PFSK-1 (cell line): ENCODE results near the gene C6orf52.

ENCODE experiments used
- FOXP2 ChIP-seq: optimal IDR thresholded peaks from 2 replicates; pipeline ENCODE3; 2011; ENCODE audit warnings: borderline replicate concordance, control low read depth, inconsistent platforms; ENCODE audit not compliant: insufficient read depth; ENCODE audit errors: extremely low read length, extremely low read depth
- POLR2AphosphoS5 ChIP-seq: IDR thresholded peaks from 2 replicates; pipeline ENCODE4 v1.6.1; 2012; ENCODE audit warnings: low read depth, mild to moderate bottlenecking, control low read depth, low read length, moderate library complexity
- REST ChIP-seq, 2 experiments: IDR thresholded peaks; 2 replicates each; pipeline versions ENCODE4 v1.6.1 to v1.8.0; 2011 to 2012; ENCODE audit warnings: low read depth in 2 of 2, low read length in 2 of 2, control low read depth in 1 of 2, inconsistent platforms in 1 of 2, mild to moderate bottlenecking in 1 of 2, moderate library complexity in 1 of 2; ENCODE audit not compliant: insufficient read depth in 1 of 2
- SIN3A ChIP-seq: IDR thresholded peaks from 2 replicates; pipeline ENCODE4 v1.6.1; 2012; ENCODE audit warnings: mild to moderate bottlenecking, low read length, moderate library complexity, borderline replicate concordance; ENCODE audit not compliant: insufficient read depth
- TAF1 ChIP-seq: IDR thresholded peaks from 2 replicates; pipeline ENCODE4 v1.6.1; 2012; ENCODE audit warnings: low read length, control low read depth, borderline replicate concordance; ENCODE audit not compliant: insufficient read depth

C6orf52 gene

DNA sequence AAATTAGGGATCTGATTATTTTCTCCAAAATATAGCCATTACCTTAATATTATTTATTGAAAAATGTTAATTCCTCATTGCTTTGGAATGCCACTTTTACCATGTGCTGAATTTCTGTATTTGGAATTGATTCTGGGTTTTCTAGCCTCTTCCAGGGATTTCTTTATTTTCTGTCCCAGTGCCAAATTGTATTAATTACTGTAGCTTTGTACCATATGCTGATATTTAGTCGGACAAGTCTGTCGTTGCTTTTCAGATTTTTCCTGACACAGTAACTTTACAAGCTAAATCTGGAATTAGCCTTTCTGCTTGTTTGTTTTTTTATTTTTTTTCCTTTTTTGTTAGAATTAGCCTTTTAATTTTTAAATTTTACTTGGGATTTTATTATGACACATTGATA is 42.3 kb upstream of the C6orf52 start:
- no peak for TF ChIP-seq POLR2AphosphoS5
- no peak for TF ChIP-seq REST (IDR thresholded peaks at IDR 0.05; ENCODE audit: insufficient read depth in 1 of 2, low read depth in 2 of 2, low read length in 2 of 2)
- no peak for TF ChIP-seq FOXP2
- no peak for TF ChIP-seq TAF1
- TF ChIP-seq SIN3A, result no peak

DNA sequence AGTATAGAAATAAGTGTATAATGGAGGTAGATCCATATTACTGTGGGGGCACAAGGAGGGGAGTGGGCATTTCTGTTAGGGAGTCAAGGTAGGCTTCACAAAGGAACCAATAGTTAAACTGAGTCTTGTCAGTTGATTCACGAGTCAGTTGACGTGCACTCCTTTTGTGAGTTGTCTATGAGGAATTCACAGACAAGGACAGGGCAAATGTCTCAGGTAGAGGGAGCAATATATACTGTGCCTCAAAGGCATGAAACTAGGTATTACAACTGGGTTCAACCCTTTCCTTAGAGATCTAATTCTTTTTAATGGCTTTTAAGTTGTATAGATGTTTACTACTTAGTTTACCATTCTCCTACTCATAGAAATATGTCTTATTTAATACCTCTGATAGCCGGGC is 39.4 kb upstream of the C6orf52 start:
- TF ChIP-seq SIN3A (no peak), TAF1 (no peak), FOXP2 (no peak), POLR2AphosphoS5 (no peak), REST (IDR thresholded peaks at IDR 0.05; ENCODE audit: insufficient read depth in 1 of 2, low read depth in 2 of 2, low read length in 2 of 2) (no peak)

GRCh38 chr6:10733151-10733715 is 38.8 kb upstream of the C6orf52 start:
- no peak for TF ChIP-seq FOXP2
- no peak for TF ChIP-seq TAF1
- no peak for TF ChIP-seq SIN3A
- TF ChIP-seq POLR2AphosphoS5, result no peak
- no peak for TF ChIP-seq REST (IDR thresholded peaks at IDR 0.05; ENCODE audit: insufficient read depth in 1 of 2, low read depth in 2 of 2, low read length in 2 of 2)

DNA sequence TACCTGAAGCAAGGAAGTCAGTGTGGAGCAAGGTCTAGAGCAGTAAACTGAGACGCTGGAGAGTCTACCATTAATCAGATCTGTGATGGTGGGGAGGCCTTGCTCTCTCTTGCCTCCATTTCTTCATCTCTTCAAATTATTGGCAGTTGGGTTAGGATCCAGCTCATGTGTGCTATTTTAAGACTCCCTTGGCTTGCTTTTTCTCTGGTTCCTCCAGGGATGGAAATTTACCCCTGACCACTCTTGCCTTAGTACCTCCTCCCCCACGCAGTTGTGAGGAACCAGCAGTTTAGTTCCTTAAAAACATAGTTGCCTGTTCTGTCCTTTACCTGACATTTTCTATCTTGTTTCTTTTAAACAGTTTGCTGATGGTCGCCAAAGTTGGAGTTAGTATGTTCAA is 35.8 kb upstream of the C6orf52 start:
- TF ChIP-seq FOXP2, result no peak

DNA sequence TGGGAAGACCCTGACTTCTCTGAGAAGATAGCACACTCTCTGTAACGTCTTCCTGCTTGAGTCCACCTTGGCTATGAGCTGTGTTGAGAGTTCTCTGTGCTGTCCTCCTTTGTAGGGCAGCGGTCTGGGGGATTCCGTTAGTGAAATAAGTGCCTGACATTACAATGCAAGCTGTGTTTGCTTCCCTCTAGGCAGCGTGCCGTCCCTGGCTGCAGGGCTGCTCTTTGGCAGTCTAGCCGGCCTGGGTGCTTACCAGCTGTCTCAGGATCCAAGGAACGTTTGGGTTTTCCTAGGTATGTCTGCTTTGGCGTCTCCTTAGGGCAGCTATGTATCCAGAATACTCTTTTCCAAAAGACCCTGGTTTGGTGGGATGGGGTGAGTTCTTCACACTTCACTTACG is 31.3 kb upstream of the C6orf52 start:
- TF ChIP-seq TAF1 (no peak), REST (IDR thresholded peaks at IDR 0.05; ENCODE audit: insufficient read depth in 1 of 2, low read depth in 2 of 2, low read length in 2 of 2) (no peak), SIN3A (no peak), POLR2AphosphoS5 (no peak), FOXP2 (no peak)
